Measurements from ENCODE around the gene KRT82. TPM values are rescaled to one million over a fixed set of nuclear protein-coding genes. Genes with fewer than 3 reads are reported as not detected.
A peak's percentile ranks its signal among the peaks of the same experiment; 100 is the strongest.

Gene KRT82
- total and polyA plus RNA-seq, 2 experiments from 2014 or later, result not detected

DNA sequence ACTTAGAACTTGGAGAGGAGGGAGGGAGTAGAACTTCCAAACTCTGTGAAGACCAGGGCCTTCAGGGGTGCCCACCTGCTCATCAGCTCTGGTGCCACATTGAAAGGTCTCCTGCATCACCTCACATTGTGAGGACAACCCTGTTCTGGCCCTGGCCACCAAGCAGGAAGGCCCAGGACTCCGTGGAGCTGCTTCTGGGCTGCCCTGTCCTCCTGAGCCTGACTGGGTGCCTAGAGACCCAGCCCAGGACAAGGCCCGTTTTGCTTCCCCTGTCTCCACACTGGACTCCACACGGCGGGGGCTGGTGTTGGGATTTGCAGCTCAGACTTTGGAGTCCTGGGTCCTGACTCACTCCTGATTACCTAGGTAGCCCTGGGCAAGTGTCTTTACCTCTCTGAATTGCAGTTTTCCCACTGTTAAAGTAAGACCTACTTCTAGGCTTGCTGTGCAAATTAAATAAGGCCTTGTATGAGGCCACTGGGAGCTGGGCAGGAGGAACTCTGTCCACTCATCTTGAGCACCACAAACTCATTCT is 12.5 kb upstream of the KRT82 start:
- peaks cover 12% of the 10 kb centered on the region for H3K27me3 ChIP-seq
- no peaks in the 10 kb centered on the region for H3K36me3 ChIP-seq
- H3K4me3 ChIP-seq, result no peak overlapping the region
- no peak overlapping the region for H3K27ac ChIP-seq
- DNase-seq (ENCODE audit: low read depth in 1 of 2, low spot score in 1 of 2), result no peak
- TF ChIP-seq, protein P1, sequence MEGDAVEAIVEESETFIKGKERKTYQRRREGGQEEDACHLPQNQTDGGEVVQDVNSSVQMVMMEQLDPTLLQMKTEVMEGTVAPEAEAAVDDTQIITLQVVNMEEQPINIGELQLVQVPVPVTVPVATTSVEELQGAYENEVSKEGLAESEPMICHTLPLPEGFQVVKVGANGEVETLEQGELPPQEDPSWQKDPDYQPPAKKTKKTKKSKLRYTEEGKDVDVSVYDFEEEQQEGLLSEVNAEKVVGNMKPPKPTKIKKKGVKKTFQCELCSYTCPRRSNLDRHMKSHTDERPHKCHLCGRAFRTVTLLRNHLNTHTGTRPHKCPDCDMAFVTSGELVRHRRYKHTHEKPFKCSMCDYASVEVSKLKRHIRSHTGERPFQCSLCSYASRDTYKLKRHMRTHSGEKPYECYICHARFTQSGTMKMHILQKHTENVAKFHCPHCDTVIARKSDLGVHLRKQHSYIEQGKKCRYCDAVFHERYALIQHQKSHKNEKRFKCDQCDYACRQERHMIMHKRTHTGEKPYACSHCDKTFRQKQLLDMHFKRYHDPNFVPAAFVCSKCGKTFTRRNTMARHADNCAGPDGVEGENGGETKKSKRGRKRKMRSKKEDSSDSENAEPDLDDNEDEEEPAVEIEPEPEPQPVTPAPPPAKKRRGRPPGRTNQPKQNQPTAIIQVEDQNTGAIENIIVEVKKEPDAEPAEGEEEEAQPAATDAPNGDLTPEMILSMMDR (IDR thresholded peaks at IDR 0.05; ENCODE audit: low read depth, low read length), result no peak
- H3K9me3 ChIP-seq (ENCODE audit: low read depth), result no peaks in the 10 kb centered on the region
- H3K4me1 ChIP-seq (ENCODE audit: low read depth), result no peaks in the 10 kb centered on the region

DNA sequence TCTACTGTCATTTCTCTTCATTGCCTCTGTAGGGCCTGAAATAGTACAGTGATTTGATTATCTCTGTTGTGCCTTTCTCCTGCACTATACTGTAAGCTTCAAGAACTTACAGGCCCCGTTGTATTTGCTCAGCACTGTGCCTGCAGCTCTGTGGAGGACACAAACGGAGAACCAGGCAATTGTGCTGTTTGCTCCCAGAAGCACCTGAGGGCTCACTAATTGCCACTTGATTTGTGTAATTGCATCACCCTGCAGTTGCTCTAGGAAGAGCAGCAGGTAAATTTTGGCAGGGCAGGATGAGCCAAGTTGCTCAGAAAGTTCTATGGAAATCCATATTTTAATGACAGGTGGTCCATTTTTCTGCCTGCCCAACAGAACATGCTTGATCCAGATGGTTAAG is 11.6 kb upstream of the KRT82 start:
- TF ChIP-seq, protein P1 (IDR thresholded peaks at IDR 0.05; ENCODE audit: low read depth, low read length), result no peak
- Histone ChIP-seq H3K9me3 (ENCODE audit: low read depth) (no peaks in the 10 kb centered on the region), H3K36me3 (no peaks in the 10 kb centered on the region), H3K4me1 (ENCODE audit: low read depth) (no peaks in the 10 kb centered on the region), H3K27me3 (peaks cover 21% of the 10 kb centered on the region), H3K4me3 (no peak overlapping the region), H3K27ac (no peak overlapping the region)
- no peak for DNase-seq (ENCODE audit: low read depth in 1 of 2, low spot score in 1 of 2)

DNA sequence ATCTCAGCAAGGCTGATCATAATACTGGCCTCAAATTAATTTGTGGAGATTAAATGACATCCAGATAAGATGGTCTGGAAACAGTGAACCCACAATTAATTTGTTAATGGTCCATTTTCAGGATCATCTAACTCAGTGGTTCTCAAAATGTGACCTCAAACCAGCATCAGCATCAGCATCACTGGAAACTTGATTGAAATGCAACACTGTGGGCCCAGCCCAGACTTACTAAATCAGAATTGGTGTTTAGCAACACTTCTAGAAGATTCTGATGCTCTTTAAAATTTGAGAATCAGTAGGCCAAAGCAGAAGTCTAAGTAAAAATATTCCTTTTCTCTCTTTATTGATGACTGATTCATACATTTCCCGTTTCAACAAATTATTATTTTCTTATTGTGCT is 10.7 kb upstream of the KRT82 start:
- Histone ChIP-seq H3K9me3 (ENCODE audit: low read depth) (no peaks in the 10 kb centered on the region), H3K27ac (no peak overlapping the region)
- no peak for DNase-seq (ENCODE audit: low read depth in 1 of 2, low spot score in 1 of 2)

DNA sequence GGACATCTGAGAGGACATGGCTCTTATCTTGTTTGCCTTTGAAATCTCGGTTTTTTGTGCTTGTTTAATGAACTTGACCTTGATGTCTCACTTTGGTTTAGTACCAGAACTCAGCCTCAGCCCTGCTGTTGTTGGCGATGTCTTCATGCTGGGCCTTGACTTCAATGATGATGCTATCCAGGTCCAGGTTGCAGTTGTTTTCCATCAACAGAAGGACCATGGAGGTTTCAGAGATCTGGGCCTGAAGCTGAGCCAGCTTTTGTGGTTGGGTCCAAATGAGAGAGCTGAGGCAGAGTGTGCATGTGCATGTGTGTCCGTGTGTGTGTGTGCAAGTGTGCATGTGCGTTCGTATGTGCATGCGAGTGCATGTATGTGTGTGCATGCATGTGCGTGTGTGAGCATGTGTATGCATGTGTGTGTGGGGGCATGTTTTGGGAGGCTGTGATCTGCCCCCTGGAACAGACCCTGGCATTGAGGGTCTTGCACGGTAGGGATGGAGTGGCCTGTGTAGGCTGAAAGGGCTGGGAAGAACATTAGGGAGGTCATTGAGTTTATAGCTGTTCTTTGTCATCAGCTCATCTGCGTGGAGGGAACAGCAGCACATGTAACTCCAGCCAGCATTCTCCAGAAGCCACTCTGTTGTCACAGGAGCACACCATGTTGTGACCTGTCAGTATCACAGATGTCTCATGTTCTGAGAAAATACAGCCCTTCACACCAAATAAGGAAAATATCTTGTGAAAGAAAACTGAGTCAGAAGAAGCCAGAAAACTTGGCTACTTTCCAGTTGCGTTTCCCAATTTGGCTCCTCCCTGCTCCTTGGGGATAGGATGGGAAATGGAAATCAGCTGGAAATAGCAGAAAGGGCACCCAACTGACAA is 10.0 kb upstream of the KRT82 start:
- TF ChIP-seq, protein P1 (IDR thresholded peaks at IDR 0.05; ENCODE audit: low read depth, low read length), result no peak
- peak in 1 of 2 donors; percentile 95 for DNase-seq (ENCODE audit: low read depth in 1 of 2, low spot score in 1 of 2)
- Histone ChIP-seq H3K27me3 (peaks cover 25% of the 10 kb centered on the region), H3K4me3 (no peak overlapping the region), H3K27ac (no peak overlapping the region), H3K36me3 (no peaks in the 10 kb centered on the region), H3K9me3 (ENCODE audit: low read depth) (no peaks in the 10 kb centered on the region), H3K4me1 (ENCODE audit: low read depth) (no peaks in the 10 kb centered on the region)

More for the DNA sequence above, 10.7 kb upstream of the KRT82 start:
- Histone ChIP-seq H3K36me3 (no peaks in the 10 kb centered on the region), H3K4me3 (no peak overlapping the region), H3K4me1 (ENCODE audit: low read depth) (no peaks in the 10 kb centered on the region), H3K27me3 (peaks cover 25% of the 10 kb centered on the region)
- TF ChIP-seq, protein P1 (IDR thresholded peaks at IDR 0.05; ENCODE audit: low read depth, low read length), result no peak

DNA sequence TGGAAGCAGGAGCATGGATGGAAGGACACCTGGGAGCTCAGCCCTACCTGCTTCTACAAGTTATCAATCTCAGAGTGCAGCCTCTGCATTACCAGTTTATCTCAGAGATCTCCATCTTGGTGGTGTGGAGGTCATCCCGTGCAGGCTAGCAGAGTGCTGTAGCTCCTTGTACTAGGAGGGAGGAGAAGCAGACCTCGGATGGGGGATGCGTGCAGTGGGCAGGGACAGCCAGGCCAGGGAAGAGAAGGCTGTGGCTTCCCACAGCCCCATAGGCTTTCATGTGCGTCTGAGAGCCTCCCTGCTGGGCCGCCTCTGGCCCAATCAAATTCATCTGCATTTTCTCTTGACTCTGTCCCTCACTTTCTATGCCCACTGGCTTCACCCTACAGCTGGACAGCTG is 8.8 kb upstream of the KRT82 start:
- DNase-seq (ENCODE audit: low read depth in 1 of 2, low spot score in 1 of 2), result no peak
- no peaks in the 10 kb centered on the region for H3K9me3 ChIP-seq (ENCODE audit: low read depth)
- TF ChIP-seq, protein P1 (IDR thresholded peaks at IDR 0.05; ENCODE audit: low read depth, low read length), result no peak
- H3K27ac ChIP-seq, result no peak overlapping the region
- no peaks in the 10 kb centered on the region for H3K4me1 ChIP-seq (ENCODE audit: low read depth)
- H3K36me3 ChIP-seq, result no peaks in the 10 kb centered on the region
- H3K4me3 ChIP-seq, result no peak overlapping the region
- peaks cover 19% of the 10 kb centered on the region for H3K27me3 ChIP-seq
